HEK293 (cell line): ENCODE data around the gene NLK.
A peak's percentile ranks its signal among the peaks of the same experiment; 100 is the strongest.

ENCODE experiments used
- CTCF ChIP-seq: fragments of 450-650 bp; formaldehyde crosslinking; IDR thresholded peaks from 2 replicates; pipeline ENCODE4 v1.5.1; 2016; ENCODE audit warnings: missing biosample characterization, missing genetic modification characterization
- GLIS1 ChIP-seq: fragments of 450-650 bp; formaldehyde crosslinking; IDR thresholded peaks from 2 replicates; pipeline ENCODE4 v1.5.1; 2016; ENCODE audit warnings: missing biosample characterization, missing genetic modification characterization
- GLIS2 ChIP-seq: fragments of 450-650 bp; formaldehyde crosslinking; IDR thresholded peaks from 2 replicates; pipeline ENCODE4 v1.5.1; 2016; ENCODE audit warnings: missing biosample characterization, missing genetic modification characterization
- HIC1 ChIP-seq: fragments of 450-650 bp; formaldehyde crosslinking; IDR thresholded peaks from 2 replicates; pipeline ENCODE4 v1.5.1; 2016; ENCODE audit warnings: missing biosample characterization, missing genetic modification characterization
- KLF10 ChIP-seq: fragments of 450-650 bp; IDR thresholded peaks from 2 replicates; pipeline ENCODE4 v1.5.1; 2018; ENCODE audit warnings: missing biosample characterization, mild to moderate bottlenecking, missing genetic modification characterization
- PRDM2 ChIP-seq: fragments of 450-650 bp; formaldehyde crosslinking; IDR thresholded peaks from 2 replicates; pipeline ENCODE4 v1.5.1; 2016; ENCODE audit warnings: missing biosample characterization, missing genetic modification characterization, borderline replicate concordance
- PRDM6 ChIP-seq: fragments of 450-650 bp; formaldehyde crosslinking; IDR thresholded peaks from 2 replicates; pipeline ENCODE4 v1.5.1; 2017; ENCODE audit warnings: missing biosample characterization, missing genetic modification characterization
- ZBTB10 ChIP-seq: fragments of 450-650 bp; formaldehyde crosslinking; IDR thresholded peaks from 2 replicates; pipeline ENCODE4 v1.5.1; 2016; ENCODE audit warnings: missing biosample characterization, missing genetic modification characterization
- ZBTB6 ChIP-seq: fragments of 450-650 bp; formaldehyde crosslinking; IDR thresholded peaks from 2 replicates; pipeline ENCODE4 v1.5.1; 2017; ENCODE audit warnings: missing biosample characterization, missing genetic modification characterization
- ZEB2 ChIP-seq: fragments of 450-650 bp; formaldehyde crosslinking; IDR thresholded peaks from 2 replicates; pipeline ENCODE4 v1.5.1; 2016; ENCODE audit warnings: missing biosample characterization, missing genetic modification characterization
- ZNF169 ChIP-seq: fragments of 450-650 bp; formaldehyde crosslinking; IDR thresholded peaks from 2 replicates; pipeline ENCODE4 v1.5.1; 2016; ENCODE audit warnings: missing biosample characterization, missing genetic modification characterization
- ZNF302 ChIP-seq: fragments of 450-650 bp; formaldehyde crosslinking; IDR thresholded peaks from 2 replicates; pipeline ENCODE4 v1.5.1; 2016; ENCODE audit warnings: missing biosample characterization, missing genetic modification characterization, low read depth
- ZNF449 ChIP-seq: fragments of 450-650 bp; formaldehyde crosslinking; IDR thresholded peaks from 2 replicates; pipeline ENCODE4 v1.5.1; 2017; ENCODE audit warnings: missing biosample characterization, mild to moderate bottlenecking, missing genetic modification characterization, moderate library complexity
- ZNF514 ChIP-seq: fragments of 450-650 bp; formaldehyde crosslinking; IDR thresholded peaks from 2 replicates; pipeline ENCODE4 v1.5.1; 2016; ENCODE audit warnings: missing biosample characterization, missing genetic modification characterization
- ZNF600 ChIP-seq: fragments of 450-650 bp; formaldehyde crosslinking; IDR thresholded peaks from 2 replicates; pipeline ENCODE4 v1.5.1; 2016; ENCODE audit warnings: missing biosample characterization, missing genetic modification characterization
- ZNF639 ChIP-seq: fragments of 450-650 bp; formaldehyde crosslinking; IDR thresholded peaks from 2 replicates; pipeline ENCODE4 v1.5.1; 2016; ENCODE audit warnings: missing biosample characterization, missing genetic modification characterization
- ZNF660 ChIP-seq: fragments of 450-650 bp; IDR thresholded peaks from 2 replicates; pipeline ENCODE4 v1.5.1; 2018; ENCODE audit warnings: missing biosample characterization, mild to moderate bottlenecking, missing genetic modification characterization
- ZNF692 ChIP-seq: fragments of 450-650 bp; formaldehyde crosslinking; IDR thresholded peaks from 2 replicates; pipeline ENCODE4 v1.5.1; 2016; ENCODE audit warnings: missing biosample characterization, missing genetic modification characterization

NLK gene

GRCh38 chr17:28141313-28141712 lies 98.8 kb downstream of the NLK start (continued):
- TF ChIP-seq PRDM2: no peak
- no peak for TF ChIP-seq CTCF
- TF ChIP-seq HIC1 (tag by site-specific recombination): peak; percentile 65; the same call in 1 of the 2 replicates
- peak; percentile 85 for TF ChIP-seq ZNF600 (tag by site-specific recombination)
- no peak for TF ChIP-seq GLIS1
- no peak for TF ChIP-seq ZNF639 (tag by site-specific recombination)
- TF ChIP-seq ZBTB10: no peak
- no peak for TF ChIP-seq ZNF169 (tag by site-specific recombination)
- TF ChIP-seq ZEB2: peak; percentile 47; the same call in 1 of the 2 replicates
- TF ChIP-seq ZNF449 (tag by site-specific recombination): no peak
- no peak for TF ChIP-seq ZBTB6 (tag by site-specific recombination)
- TF ChIP-seq ZNF514: no peak
- TF ChIP-seq GLIS2 (tag by site-specific recombination): no peak
- TF ChIP-seq ZNF692 (tag by site-specific recombination): no peak
- no peak for TF ChIP-seq KLF10 (tag by site-specific recombination)
- peak; percentile 90 for TF ChIP-seq PRDM6 (tag by site-specific recombination)
- peak; percentile 56; the same call in 1 of the 2 replicates for TF ChIP-seq ZNF660 (tag by site-specific recombination)
- TF ChIP-seq ZNF302 (tag by site-specific recombination): no peak
